Umbilical cord (tissue), 2 donors: ENCODE measurements around the gene KCMF1. TPM values are rescaled to one million over a fixed set of nuclear protein-coding genes. Genes with fewer than 3 reads are reported as not detected.

Experiments
- DNase-seq: peaks from one replicate; pipeline ENCODE4 v3.0.0-alpha.2; 2015; ENCODE audit warnings: low spot score
- total RNA-seq: library from RNA; depleted of rRNA; stranded (reverse); fragments of >200 nt; gene quantifications from one replicate; pipeline ENCODE4 v1.2.3, GENCODE V29; 2014; ENCODE audit warnings: low replicate concordance; ENCODE audit not compliant: insufficient read depth

KCMF1 gene
- total RNA-seq, 1 donor from 2014 or later: 15.9 TPM

DNA sequence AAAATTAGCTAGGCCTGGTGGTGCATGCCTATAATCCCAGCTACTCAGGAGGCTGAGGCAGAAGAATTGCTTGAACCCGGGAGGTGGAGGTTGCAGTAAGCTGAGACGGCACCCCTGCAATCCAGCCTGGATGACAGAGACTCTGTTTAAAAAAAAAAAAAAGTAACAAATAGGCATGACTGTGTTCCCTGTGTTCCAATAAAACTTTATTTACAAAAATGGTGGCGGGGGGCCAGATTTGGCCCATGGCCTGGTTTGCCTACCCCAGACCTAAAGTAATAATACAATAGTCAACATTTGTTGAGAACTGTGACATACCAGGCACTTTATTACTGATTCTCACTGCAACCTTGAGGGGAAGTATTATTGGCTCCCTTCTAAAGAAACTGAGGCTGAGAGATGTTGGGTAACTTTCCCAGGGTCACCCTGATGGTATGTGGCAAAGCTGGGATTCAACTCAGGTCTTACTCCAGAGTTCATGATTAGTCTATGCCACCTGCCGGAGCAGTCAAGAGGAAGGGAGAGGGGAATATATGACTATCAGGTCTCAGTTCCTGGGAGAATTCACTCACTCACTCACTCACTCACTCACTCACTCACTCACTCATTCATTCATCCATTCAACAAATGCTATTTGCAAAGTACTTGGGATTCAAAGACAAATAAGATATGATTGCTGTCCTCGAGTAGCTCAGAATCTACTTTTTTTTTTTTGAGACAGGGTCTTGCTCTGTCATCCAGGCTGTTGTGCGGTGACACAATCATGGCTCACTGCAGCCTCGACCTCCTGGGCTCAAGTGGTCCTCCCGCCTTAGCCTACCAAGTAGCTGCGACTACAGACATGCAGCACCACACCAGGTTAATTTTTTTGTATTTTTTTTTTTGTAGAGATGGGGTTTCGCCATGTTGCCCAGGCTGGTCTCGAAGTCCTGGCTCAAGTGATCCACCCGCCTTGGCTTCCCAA lies 14.3 kb upstream of the KCMF1 start:
- DNase-seq: no peak

DNA sequence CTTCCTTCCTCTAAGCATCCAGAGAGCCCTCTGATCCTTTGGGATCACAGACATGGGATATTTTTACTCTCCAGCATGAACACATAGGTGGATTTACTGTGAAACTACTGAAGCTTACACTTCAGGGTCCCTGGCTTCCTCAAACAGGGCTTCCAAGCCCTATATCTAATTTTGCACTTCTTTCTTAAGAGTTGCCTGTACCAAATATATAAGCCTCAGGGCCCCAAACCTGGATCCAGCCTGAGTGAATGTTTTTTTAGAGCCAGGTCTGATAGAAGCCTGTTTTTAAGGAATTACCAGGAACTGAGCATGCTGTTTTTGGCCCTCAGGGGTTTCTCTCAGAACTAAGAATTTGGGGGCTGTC lies 13.2 kb upstream of the KCMF1 start:
- peak; percentile 40 for DNase-seq

DNA sequence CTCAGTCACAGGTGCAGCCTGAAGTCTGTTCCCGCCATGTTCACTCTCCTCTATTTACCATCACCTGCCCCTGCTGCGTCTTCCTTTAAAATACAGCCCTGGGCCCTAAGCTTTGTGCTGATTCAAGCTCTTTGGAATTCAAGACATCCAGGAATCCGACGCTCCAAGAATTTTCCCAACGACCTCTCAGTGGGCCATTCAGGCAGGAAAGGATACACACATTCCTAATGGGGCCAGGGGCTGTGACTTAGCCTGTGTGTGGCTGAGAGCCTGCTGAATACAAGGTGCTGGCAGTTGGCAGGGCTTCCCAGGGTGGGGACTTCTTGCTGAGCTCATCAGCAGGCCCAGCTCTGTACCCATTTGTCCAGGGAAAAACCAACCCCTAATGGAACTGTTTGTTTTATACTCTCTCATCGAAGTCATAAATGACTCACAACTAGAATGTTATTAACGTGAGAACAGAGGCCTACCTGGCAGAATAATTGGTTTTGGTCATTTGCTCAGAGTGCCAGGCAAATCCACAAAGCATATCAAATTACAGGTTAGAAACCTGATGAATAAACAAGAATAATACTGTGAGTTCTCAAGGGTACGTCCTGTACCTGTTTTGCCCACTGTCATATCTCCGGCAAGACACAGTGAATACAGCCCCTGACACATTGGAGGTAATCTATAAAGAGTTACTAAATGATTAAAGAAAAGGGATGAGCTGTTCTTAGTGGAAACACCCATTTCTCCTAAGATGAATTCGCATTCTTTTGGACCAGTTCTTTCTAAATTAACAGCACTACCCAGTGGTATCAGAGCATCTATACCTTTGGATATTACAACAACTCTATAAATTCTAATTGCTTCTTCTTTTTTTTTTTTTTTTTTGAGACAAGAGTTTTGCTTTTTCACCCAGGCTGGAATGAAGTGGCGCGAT lies 12.6 kb upstream of the KCMF1 start:
- DNase-seq: peak; percentile 67

DNA sequence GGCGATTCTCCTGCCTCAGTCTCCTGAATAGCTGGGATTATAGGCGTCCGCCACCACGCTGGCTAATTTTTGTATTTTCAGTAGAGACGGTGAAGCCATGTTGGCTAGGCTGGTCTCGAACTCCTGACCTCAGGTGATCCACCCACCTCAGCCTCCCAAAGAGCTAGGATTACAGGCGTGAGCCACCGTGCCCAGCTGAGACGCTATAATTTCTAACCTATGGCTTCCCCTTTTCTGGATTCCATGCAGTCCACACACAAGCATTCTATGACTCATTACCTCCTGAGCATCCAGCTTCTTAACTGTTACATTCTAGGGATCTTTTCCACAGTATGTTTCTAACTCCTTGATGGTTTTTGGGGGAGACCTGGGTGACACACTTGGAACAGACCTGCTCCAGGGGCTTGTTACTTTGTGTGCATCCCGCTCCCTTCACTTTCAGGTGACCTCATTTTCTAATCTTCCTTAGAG lies 11.8 kb upstream of the KCMF1 start:
- DNase-seq: peak; percentile 51

DNA sequence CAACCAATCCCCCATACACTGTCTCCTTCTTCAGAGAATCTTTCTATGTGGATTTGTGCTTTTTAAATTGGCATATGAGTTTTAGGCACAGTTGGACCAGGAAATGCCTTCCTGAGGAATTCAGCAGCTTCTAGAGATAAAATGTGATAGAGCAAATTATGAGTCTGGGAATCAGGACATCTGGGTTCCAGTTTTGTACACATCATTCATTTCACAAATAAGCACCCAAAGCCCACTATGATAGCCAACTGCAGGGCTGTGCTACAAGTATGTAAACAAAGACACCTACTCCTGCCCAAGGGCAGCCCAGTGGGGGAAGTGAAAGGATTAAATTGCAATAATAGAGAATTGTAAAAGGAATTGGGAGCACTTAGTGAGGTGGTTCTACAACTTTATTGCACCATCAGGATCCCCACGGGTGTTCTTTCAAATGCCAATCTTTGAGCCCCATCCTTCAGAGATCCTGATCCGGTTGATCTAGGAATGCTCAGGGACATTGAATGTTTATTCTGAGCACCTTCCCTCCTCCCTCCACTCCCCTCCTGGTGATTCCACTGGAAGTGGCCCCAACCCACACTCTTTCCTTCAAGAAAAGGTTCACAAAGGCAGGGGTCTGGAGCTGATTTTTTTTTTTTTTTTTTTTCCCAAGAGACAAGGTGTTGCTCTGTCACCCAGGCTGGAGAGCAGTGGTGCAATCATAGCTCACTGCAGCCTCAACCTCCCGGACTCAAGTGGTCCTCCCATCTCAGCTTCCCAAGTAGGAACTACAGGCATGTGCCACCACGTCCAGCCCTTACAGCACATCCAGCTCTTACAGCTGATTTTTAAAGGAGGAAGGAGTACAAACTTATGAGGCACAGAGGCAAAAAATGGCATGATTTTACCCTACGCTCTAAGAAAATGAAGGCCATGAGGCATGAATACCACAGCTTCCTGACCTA lies 11.1 kb upstream of the KCMF1 start:
- DNase-seq: no peak

DNA sequence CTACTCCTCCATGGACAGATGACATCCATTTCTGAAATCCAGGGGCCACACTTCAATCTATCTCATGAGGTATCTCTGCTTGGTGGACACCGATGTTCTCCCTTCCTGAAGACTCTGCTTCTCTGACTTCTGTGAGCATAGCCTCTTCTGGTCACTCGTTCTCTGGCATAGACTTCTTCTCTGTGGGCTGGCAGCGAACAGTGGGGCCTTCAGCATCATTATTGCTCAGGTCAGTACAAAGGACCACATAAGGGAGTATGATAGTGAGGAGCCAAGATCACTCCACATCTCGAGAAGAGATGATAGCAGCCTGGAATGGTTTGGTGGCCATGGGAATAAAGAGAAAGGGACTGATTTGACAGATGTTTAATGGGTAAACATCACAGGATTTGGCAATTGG lies 8.0 kb upstream of the KCMF1 start:
- no peak for DNase-seq

DNA sequence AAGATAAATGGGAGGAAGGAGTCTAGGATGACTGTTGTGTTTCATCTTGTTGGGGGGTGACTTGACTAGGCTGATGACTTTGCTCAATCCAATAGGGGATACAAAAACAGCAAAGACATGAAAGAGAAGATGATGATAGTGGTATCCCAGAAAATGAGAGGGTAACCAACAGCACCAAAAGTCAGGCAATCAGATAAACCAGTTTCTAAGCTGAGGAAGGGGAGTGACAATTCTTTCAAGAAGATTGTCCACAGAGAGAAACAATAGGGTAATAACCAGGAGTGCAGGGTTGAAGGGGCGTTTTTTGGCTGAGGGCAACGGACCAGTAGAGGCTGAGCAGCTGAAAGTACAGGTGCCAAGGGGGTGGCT lies 7.7 kb upstream of the KCMF1 start:
- no peak for DNase-seq

DNA sequence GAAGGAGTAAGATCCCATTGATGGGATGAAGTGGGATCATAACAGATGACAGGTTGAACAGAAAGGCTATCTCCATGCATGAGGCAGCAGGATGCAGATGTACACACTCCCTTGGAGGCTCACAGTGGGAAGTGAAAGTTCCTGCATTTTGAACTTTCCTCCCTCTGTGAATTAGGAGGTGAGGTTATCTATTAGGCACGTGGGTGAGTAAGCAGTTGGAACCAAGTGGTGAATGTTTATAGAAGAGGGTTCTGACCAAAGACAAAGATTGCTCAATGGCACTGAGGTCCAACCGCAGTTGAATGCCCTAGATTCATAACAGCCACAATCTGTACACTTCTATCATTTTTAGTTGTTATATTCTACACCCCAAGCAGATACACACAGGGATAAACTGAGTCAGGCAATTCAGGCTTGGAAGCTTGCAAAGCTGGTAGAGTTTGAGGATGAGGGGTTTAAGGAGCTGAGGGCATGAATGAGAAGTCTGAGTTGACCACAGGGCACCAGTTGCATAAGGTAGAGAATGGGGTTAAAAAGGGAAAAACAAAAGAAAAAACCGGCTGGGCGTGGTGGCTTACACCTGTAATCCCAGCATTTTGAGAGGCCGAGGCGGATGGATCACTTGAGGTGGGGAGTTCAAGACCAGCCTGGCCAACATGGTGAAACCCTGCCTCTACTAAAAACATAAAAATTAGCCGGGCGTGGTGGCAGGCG lies 7.1 kb upstream of the KCMF1 start:
- no peak for DNase-seq

DNA sequence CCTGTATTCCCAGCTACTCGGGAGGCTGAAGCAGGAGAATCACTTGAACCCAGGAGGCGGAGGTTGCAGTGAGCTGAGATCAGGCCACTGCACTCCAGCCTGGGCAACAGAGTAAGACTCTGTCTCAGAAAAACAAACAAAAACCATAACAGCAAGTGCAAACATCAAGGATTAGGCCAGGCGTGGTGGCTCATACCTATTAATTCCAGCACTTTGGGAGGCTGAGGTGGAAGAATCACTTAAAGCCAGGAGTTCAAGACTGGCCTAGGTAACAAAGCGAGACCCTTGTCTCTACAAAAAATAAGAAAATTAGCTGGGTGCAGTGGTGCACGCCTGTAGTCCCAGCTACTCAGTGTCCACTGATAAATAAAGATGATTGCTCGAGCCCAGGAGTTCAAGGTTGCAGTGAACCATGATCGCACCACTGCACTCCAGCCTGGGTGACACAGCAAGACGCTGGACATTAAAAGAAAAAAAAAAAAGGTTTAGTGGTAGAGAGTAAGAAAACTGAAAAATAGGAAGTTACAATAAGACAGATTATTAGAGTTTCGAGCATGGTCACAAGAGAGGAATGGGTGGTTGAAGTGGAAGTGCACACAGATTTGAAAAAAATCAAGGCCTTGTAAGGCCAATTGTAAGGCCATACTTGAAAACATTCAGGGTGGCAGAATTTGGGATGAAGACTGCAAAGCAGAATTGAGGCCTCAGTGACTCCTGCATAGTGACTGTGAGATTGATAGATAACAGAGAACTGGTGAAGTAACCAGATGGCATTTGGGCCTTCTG lies 6.4 kb upstream of the KCMF1 start:
- DNase-seq: no peak

DNA sequence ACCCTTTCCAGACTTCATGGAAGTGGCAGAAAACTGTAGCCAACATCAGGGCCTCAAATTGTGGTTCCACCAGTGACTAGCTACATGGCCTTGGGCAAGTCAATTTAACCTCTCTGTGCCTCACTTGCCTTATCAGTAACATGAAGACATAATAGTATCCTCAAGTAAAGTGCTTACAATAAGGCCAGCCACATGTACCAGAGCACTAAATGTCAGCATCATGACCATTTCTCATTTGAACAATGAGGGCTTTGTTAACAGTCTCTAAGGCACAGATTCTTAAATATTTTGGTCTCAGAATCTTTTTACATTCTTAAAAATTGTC lies 5.8 kb upstream of the KCMF1 start:
- DNase-seq: no peak

DNA sequence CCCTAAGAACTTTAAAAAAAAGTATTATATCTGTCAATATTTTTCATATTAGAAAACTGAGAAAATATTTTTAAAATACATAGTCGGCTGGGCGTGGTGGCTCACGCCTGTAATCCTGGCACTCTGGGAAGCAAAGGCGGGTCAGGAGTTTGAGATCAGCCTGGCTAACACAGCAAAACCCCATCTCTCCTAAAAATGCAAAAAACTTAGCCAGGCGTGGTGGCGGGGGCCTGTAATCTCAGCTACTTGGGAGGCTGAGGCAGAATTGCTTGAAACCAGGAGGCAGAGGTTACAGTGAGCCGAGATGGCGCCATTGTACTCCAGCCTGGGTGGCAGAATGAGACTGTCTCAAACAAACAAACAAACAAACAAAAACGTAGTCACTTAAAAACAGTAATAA lies 5.1 kb upstream of the KCMF1 start:
- DNase-seq: no peak

DNA sequence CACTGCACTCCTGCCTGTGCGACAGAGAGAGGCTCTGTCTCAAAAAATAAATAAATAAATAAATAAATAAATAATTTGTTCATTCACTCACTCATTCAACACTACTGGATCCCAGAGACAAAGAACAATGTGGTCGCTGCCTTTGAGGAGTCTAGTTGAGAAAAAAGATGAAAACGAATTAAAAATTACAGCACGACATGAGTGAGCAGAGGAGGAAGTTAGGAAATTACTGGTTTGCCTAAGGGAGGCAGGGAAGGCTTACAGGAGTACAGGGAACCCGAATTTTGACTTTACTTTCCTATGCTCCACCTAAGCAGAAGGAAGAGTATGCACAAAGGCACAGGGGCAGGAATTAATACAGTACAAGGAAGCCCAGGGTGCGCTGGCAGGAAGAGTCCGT lies 4.2 kb upstream of the KCMF1 start:
- no peak for DNase-seq

DNA sequence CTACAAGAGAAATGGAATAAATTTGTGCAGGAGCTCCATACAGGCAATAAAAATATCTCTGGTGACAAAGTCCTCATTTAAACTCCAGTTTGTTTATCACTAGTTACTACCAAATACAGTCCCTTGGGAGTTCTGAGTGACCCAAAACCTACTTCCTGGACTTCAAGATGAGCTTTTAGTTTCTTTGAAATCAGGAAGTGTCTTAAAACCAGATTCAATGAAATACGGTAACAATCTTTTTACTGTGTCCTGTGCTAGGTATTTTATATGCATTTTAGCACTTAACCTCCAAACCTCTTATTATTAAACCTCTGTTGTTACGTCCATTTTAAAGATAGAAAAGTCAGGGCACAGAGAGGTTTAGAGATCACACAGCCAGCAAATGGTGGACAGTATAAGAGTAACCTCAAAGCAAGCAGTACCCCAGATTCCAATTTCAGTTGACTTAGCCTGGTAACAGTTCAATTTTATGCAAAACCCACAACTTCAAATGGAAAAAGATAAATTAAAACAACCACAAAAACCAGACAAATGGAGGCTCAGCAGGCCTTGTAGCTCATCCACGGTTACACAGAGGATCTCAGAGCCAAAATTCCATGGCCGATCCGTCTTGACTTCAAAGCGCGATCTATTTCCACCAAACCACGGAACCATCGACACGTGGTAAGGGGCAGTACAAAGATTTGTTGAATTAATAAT lies 1.3 kb upstream of the KCMF1 start:
- peak; percentile 41 for DNase-seq

DNA sequence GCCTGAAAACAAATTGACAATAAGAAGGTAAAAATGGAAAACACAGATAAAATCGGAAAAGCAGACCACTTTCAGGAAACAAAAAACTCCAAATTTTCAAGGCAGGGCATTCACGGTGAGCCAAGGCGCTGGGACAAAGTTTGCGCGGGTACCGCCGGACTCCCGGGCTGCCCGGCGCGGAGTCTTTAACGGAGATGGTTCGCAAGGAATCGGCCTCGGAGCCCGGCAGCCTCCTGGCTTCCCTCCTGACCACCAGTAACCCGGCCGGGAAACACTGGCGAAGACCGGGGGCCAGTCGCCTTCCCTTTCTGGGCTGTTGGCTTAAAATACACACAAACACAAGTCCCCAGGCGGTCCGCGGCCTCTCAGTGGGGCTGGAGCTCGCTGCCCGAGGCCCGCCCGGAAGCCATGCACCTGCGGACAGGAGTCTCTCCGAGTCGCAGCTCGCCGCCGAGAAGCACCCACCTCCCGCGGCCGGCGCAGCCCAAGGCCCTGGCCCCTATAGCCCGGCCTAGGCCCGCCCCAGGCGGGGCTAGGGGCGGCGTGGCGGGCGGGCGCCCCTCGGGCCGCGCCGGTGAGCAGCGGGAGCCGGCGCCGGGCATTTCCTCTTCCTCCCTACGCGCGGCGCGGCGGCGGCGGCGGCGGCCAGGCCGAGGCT lies 622 bp upstream of the KCMF1 start:
- DNase-seq: peak; percentile 67

DNA sequence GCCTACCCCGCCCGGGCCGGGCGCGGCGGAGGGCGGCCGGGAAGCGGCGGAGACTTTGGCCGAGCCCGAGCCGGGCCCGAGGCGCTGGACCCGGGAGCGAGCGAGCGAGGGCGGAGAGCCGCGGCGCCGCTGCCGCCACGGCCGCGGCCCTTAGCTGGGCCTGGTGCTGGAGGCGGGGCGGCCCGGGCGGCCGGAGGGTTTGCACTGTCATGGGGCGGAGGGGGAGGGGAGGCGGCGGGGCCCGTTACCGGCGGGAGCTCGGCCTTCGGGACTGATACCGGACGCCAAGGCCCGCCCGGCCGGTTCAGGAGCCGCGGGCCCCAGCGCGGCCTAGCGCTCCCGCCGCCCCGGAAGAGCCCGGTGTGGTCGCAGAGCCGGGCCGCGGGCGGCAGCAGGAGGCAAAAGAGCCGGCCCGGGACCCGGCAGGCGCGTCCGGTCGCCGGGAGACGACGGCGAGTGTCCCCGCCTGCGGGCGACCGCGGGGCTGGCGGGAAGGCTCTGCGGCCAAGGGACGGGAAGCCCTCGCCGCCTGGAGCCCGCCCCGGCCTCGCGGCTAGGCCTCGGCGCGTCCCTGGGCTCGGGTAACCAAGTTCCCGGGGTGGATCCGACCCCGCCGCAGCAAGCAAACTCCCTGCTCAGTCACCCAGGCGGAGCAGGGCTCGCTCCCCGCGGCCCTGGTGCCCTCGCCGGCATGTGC lies 697 bp downstream of the KCMF1 start:
- DNase-seq: peak; percentile 45

DNA sequence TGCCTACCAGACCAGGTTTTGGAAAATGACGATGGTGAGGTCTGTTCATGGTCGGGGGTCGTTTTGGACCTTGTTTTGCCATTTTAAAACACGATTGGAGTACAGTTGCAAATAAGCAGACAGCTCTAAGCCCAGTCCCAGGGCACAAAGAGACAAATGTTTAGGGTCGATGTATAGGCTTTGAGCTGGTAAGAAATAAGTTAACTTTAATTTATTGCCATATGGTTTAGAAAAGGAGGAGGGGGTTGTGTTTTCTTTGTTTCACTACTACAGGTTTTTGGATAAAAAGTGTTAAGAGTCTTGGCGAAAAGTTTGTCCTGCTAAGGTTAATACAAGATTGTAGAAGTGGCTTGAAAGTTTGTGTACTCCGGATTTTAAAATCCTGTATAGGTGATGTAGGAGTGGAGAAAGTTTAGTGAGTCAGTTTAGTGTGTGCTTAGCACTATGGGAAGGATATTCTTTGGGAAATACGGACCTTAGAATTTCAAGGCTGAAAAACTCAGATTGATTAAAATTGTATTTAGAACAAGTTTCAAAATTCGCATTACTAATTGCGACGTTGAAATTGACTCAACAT lies 1.3 kb downstream of the KCMF1 start:
- no peak for DNase-seq

DNA sequence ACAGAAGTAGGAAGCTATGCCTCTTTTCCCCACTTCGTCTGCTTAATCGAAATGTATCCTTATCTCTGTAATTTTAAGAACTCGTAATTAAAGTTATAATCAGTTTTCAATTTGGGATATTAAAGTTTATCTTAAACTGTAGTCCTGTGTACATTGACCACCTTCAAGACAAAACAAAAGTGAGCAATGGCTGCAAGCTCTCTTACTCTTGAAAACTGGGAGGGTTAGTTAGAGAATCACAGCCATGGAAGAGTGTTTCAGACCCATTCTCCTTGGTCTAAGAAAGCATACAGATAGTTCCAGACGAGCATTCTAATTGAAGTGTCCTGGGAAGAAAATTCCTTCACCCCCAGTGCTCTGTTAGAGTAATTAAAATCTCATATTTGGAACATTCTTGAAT lies 2.0 kb downstream of the KCMF1 start:
- no peak for DNase-seq
